ENCODE measurements around the gene SARNP.
"Not testable (repeated sequence)": the region's sequence is repeated elsewhere in the genome, so short reads cannot be mapped to it uniquely, and the experiment has no call there.

Gene SARNP

GRCh38 chr12:55817345-55818139 lies at the start of gene SARNP, which contains the start of gene ORMDL2:
Gene SARNP, minus strand, starts transcription at chr12:55817724. Its CDS starts 23 bp downstream, at chr12:55817701.
Gene ORMDL2, plus strand, starts transcription at chr12:55818041. Its CDS starts 959 bp downstream, at chr12:55819000.
- DNase-seq (ENCODE audit: low read depth), result peak; percentile 97

- DNase-seq (ENCODE audit: low read depth), result not testable (repeated sequence)
These were observed 49.0 kb upstream of the SARNP start for GRCh38 chr12:55866454-55867004.

- DNase-seq (ENCODE audit: low read depth), result no peak
These were observed 47.8 kb upstream of the SARNP start for GRCh38 chr12:55865327-55865726.

GRCh38 chr12:55862931-55863330 lies 45.4 kb upstream of the SARNP start:
- DNase-seq (ENCODE audit: low read depth), result not testable (repeated sequence)

GRCh38 chr12:55862286-55862685 lies 44.8 kb upstream of the SARNP start:
- DNase-seq (ENCODE audit: low read depth), result no peak

- DNase-seq (ENCODE audit: low read depth), result no peak
These were observed 44.3 kb upstream of the SARNP start for GRCh38 chr12:55861871-55862270.

- DNase-seq (ENCODE audit: low read depth), result no peak
These were observed 43.9 kb upstream of the SARNP start for GRCh38 chr12:55861396-55861795.

GRCh38 chr12:55852740-55853139 lies 35.2 kb upstream of the SARNP start:
- no peak for DNase-seq (ENCODE audit: low read depth)

GRCh38 chr12:55850893-55851292 lies 33.4 kb upstream of the SARNP start:
- no peak for DNase-seq (ENCODE audit: low read depth)

GRCh38 chr12:55850401-55850800 lies 32.9 kb upstream of the SARNP start:
- no peak for DNase-seq (ENCODE audit: low read depth)

GRCh38 chr12:55849616-55850343 lies 32.3 kb upstream of the SARNP start:
- no peak for DNase-seq (ENCODE audit: low read depth)

GRCh38 chr12:55847603-55848291 lies 30.2 kb upstream of the SARNP start:
- no peak for DNase-seq (ENCODE audit: low read depth)

- no peak for DNase-seq (ENCODE audit: low read depth)
These were observed 29.5 kb upstream of the SARNP start for GRCh38 chr12:55847033-55847432.

- no peak for DNase-seq (ENCODE audit: low read depth)
These were observed 28.4 kb upstream of the SARNP start for GRCh38 chr12:55845785-55846496.

GRCh38 chr12:55845361-55845760 lies 27.8 kb upstream of the SARNP start:
- DNase-seq (ENCODE audit: low read depth), result no peak

GRCh38 chr12:55844961-55845360 lies 27.4 kb upstream of the SARNP start:
- DNase-seq (ENCODE audit: low read depth), result no peak

GRCh38 chr12:55843431-55843830 lies 25.9 kb upstream of the SARNP start:
- DNase-seq (ENCODE audit: low read depth), result no peak

GRCh38 chr12:55842681-55843429 lies 25.3 kb upstream of the SARNP start, which contains the start of gene MMP19:
Gene MMP19, minus strand, starts transcription at chr12:55842936. Its CDS starts 106 bp downstream, at chr12:55842830.
- DNase-seq (ENCODE audit: low read depth), result no peak

GRCh38 chr12:55840581-55841351 lies 23.2 kb upstream of the SARNP start:
- no peak for DNase-seq (ENCODE audit: low read depth)
